ENCODE results near the gene PRRX2.

DNA sequence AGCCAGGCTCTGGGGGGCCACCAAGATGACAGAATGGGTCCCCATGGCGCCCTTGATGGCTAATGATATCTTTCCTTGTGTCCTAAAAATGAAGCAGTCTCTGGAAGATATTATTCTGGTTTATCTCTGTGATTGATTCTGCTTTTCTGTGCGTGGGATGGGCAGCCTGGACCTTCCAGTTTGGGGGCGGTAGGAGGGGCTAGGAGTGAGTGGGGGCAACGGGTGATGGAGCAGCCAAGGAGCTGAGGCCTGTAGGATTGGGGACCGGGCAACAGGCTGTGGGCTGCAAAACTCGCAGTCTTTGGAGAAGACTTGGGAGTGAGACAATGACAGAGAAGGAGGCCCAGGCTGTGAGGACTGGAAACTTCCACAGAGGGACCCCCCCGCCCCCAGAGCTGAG lies 8.8 kb downstream of the PRRX2 start:
- TF ChIP-seq CTCF (conservative IDR thresholded peaks at IDR 0.05; ENCODE audit: low read depth in 2 of 2) (no peak), CREB1 (CRISPR knock-in tag; IDR thresholded peaks at IDR 0.05; ENCODE audit: low read depth) (no peak), EZH2phosphoT487 (IDR thresholded peaks at IDR 0.05; ENCODE audit: unreplicated experiment) (no peak)

All from GM23338 (cell line).